Measurements from ENCODE around the gene TPBGL.

Gene TPBGL

DNA sequence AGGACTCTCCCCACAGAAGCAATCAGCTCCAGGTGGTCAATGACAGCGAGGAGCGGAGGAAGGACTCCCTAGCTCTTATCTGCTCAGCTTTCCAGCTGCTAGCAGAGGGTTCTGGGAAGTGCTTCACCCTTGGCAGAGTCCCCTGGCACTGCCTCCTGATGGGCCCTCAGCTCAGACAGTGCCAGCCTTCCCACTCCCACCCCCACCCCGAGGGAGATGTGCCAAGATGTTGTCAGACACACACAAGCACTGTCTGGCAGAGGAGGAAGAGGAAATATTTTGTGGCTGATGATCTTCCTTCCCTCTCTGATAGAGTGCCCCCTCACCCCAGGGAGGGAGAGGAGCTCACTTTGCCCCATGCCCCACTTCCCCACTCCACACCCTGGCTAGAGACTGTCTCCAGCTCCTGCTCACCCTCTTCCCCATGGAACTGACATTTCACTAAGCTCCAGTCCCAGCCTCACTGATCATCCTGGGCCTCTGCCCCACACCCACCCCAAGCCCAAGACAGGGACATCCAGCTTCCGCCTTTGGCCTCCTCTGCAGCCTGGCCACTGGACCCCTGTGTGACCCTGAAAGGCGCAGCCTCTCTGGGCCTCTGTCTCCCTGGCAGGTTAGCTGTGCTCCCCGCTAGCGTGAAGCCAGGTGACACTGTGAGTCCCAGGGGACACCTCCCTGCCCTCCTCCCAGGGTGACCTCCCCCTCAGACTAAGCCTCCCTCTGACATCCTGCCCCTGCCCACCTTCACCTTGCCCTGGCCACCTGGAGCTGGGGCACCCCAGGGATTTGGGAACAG, 45.2 kb upstream of the TPBGL start:
- H3K4me3 ChIP-seq (ENCODE audit: low read depth, low read length) = no peak overlapping the region
- H3K27ac ChIP-seq = no peak overlapping the region
- no peaks in the 10 kb centered on the region for H3K27me3 ChIP-seq (ENCODE audit: insufficient read depth, low read depth, severe bottlenecking)
- no peaks in the 10 kb centered on the region for H3K9me3 ChIP-seq (ENCODE audit: severe bottlenecking)
- H3K36me3 ChIP-seq = no peaks in the 10 kb centered on the region
- TF ChIP-seq, protein P1, sequence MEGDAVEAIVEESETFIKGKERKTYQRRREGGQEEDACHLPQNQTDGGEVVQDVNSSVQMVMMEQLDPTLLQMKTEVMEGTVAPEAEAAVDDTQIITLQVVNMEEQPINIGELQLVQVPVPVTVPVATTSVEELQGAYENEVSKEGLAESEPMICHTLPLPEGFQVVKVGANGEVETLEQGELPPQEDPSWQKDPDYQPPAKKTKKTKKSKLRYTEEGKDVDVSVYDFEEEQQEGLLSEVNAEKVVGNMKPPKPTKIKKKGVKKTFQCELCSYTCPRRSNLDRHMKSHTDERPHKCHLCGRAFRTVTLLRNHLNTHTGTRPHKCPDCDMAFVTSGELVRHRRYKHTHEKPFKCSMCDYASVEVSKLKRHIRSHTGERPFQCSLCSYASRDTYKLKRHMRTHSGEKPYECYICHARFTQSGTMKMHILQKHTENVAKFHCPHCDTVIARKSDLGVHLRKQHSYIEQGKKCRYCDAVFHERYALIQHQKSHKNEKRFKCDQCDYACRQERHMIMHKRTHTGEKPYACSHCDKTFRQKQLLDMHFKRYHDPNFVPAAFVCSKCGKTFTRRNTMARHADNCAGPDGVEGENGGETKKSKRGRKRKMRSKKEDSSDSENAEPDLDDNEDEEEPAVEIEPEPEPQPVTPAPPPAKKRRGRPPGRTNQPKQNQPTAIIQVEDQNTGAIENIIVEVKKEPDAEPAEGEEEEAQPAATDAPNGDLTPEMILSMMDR (IDR thresholded peaks at IDR 0.05; ENCODE audit: low read depth, low read length) = no peak
- DNase-seq = no peak

DNA sequence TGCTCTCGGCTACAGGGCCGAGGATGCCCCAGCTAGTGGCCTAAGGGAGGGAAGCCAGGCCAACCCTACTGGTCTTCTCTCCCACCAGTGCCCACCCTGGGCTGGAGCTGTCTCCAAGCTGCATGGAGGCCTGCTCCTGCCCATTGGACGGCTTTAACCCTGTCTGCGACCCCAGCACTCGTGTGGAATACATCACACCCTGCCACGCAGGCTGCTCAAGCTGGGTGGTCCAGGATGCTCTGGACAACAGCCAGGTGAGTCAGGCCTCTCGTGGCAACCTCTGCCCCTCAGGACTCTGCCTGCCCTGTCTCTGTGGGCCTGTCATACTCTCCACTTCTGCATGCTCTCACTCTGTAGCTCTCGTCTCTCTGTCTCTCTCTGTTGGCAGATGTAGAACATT, 44.1 kb upstream of the TPBGL start:
- Histone ChIP-seq H3K9me3 (ENCODE audit: severe bottlenecking) (no peaks in the 10 kb centered on the region), H3K36me3 (no peaks in the 10 kb centered on the region), H3K4me3 (ENCODE audit: low read depth, low read length) (no peak overlapping the region), H3K27ac (no peak overlapping the region), H3K27me3 (ENCODE audit: insufficient read depth, low read depth, severe bottlenecking) (no peaks in the 10 kb centered on the region)
- no peak for DNase-seq
- TF ChIP-seq, protein P1 (IDR thresholded peaks at IDR 0.05; ENCODE audit: low read depth, low read length) = no peak

DNA sequence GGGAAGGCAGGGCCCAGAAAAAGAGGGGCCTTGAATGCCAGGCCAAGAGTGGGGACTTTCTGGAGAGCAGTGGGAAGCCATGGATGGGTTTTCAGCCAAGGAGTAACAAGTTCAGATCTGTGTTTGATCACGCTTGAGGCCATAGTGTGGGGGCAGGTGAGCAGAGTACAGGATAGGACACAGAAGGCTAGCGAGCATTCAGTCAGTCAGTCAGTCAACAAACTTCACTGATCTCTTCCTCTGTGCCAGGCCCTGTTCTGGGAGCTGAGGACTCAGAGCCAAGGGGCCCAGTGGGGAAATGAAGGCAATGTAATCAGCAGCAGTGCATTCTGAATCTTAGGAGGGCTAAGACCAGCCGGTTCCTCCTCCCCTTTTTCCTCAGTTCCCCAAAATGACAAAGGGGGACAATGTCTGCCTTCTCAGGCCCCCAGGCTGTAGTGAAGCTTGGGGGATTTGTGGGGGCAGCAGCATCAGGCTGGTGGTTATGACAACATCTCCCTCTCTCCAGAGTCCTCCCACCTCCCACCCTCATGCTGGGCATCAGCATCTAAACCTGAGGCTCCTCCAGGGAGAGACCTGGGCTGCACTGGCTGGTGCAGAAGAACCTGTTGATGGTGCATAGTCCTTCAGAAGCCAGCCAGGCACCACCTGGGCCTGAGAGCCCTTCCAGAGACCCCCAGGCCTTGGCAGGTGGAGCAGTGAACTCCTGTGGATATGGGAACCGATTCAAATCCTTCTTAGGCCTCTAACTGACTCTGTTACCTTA, 42.9 kb upstream of the TPBGL start:
- no peaks in the 10 kb centered on the region for H3K36me3 ChIP-seq
- H3K27ac ChIP-seq = no peak overlapping the region
- H3K27me3 ChIP-seq (ENCODE audit: insufficient read depth, low read depth, severe bottlenecking) = no peaks in the 10 kb centered on the region
- DNase-seq = no peak
- no peak overlapping the region for H3K4me3 ChIP-seq (ENCODE audit: low read depth, low read length)
- TF ChIP-seq, protein P1 (IDR thresholded peaks at IDR 0.05; ENCODE audit: low read depth, low read length) = no peak
- no peaks in the 10 kb centered on the region for H3K9me3 ChIP-seq (ENCODE audit: severe bottlenecking)

DNA sequence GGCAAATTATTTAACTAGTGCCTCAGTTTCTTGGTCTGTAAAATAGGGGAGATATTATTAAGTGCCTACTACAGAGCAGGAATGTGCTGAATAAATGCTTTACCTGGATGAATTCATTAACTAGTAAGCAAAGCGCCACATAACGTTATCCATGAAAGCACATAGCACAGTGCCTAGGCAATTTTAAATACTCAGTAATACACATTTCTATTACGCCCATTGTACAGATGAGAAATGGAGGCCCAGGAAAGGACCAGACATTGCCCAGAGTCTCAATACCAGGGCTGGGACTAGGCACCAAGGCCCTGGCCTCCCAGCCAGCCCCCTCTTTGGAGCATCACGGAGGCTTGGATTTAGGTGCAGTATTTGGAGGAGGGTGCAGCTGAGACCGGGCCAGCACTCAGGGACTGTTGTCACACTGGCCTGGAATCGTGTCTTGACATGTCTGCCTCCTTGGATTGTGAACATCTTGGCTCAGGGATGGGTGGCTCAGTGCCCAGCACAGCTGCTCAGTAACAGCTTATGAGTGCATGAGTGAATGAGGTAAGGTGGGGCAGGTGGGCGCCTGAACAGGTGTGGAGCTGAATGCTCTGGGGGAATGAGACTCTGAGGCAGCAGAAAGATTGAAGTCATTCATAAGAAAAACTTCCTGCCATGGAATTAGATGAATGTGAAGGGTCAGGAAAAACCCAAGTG, 42.1 kb upstream of the TPBGL start:
- DNase-seq = no peak
- Histone ChIP-seq H3K27me3 (ENCODE audit: insufficient read depth, low read depth, severe bottlenecking) (no peaks in the 10 kb centered on the region), H3K36me3 (no peaks in the 10 kb centered on the region), H3K9me3 (ENCODE audit: severe bottlenecking) (no peaks in the 10 kb centered on the region), H3K27ac (no peak overlapping the region), H3K4me3 (ENCODE audit: low read depth, low read length) (no peak overlapping the region)
- TF ChIP-seq, protein P1 (IDR thresholded peaks at IDR 0.05; ENCODE audit: low read depth, low read length) = no peak

DNA sequence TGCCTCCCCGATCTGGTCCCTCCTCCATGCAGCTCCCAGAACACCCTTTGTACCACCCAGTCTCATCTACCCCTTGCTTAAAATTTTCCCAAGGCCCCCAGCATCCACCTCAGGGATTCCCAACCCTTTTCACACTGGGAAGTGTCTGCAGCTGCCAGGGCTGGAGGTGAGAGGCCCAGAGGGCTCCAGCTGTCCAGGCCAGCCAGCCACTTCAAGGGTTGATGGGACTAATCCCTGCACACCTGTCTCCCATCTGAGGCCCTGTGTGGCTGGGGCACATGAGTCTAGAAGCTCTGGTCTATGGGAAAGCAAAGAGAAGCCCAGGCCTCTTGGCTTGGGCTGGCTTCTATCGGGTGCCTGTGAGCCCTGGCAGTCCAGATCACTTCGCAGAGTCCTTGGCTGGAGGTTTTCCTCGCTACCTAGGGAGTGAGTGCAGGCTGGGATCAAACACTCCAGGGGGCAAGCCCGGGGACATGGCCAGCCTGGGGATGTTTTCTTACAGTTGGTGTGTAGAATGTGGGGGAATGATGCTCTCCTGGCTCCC, 41.1 kb upstream of the TPBGL start:
- H3K27me3 ChIP-seq (ENCODE audit: insufficient read depth, low read depth, severe bottlenecking) = no peaks in the 10 kb centered on the region
- H3K9me3 ChIP-seq (ENCODE audit: severe bottlenecking) = no peaks in the 10 kb centered on the region
- TF ChIP-seq, protein P1 (IDR thresholded peaks at IDR 0.05; ENCODE audit: low read depth, low read length) = no peak
- H3K27ac ChIP-seq = no peak overlapping the region
- no peak overlapping the region for H3K4me3 ChIP-seq (ENCODE audit: low read depth, low read length)
- no peaks in the 10 kb centered on the region for H3K36me3 ChIP-seq
- peak; percentile 66 for DNase-seq

All from WERI-Rb-1 (cell line).